Hematopoietic multipotent progenitor cell treated with erythropoietin and hydrocortisone succinate and interleukin-3 and kit ligand, for 15 days (in vitro differentiated cells): ENCODE measurements around the gene CLK4.

Source experiments
- DNase-seq: peaks from one replicate; pipeline ENCODE4 v3.0.0-alpha.2; 2015; ENCODE audit warnings: low spot score

CLK4 gene

DNA sequence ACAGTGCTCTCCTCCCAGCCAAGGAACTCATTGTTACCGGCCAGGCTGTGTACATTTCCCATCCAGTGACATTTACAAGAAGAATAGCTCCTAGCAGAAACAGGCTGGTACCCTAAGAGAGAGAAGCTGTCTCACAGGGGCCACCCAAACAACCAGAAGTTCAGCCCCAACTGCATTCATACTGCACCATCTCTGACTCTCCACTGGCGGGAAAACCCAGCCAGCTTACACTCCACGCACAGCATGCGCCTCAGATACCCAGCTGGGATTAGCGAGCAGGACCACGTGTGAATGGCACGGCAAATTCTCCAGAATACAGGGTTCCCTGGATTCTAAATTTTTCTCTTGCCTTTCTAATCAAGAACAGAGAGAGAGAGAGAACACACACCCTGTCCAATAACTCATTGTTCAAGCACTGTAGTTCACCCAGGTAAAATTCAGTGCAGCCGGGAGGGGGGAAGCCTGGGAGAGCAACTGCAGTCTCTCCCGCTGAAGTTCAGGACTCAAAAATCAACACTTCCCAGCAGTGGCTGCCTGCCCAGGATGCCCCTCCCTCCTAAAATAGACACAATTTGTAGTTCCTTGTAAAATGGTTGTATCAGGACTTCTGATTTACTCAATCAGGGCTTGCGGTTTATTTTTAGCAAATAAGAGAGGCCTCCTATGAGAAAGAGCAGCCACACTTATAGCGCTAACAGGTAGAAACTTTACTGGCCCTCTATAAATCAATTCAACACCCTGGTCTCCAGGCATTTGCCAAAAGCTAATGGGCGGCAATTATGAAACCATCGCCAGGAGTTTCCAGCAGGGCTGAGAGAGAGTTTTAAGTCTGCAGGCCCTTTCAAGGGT is 38.9 kb downstream of the CLK4 start:
- DNase-seq = no peak

GRCh38 chr5:178586396-178586795 is 40.5 kb downstream of the CLK4 start:
- no peak for DNase-seq

DNA sequence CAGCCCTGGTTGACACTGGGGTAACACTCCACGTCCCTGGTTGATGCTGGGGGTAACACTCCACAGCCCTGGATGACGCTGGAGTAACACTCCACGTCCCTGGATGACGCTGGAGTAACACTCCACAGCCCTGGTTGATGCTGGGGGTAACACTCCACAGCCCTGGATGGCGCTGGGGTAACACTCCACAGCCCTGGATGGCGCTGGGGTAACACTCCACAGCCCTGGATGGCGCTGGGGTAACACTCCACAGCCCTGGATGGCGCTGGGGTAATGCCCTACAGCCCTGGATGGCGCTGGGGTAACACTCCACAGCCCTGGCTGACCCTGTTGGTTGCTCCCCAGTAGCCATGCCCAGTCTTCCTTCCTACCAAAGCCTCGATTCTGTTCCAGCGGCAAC is 41.4 kb downstream of the CLK4 start:
- DNase-seq = peak; percentile 47

GRCh38 chr5:178583279-178583678 is 43.6 kb downstream of the CLK4 start:
- no peak for DNase-seq

- no peak for DNase-seq
These were observed 44.6 kb downstream of the CLK4 start for GRCh38 chr5:178582291-178582690.

- no peak for DNase-seq
These were observed 45.2 kb downstream of the CLK4 start for GRCh38 chr5:178581621-178582020.

- DNase-seq = no peak
These were observed 46.4 kb downstream of the CLK4 start for GRCh38 chr5:178580271-178580955.

DNA sequence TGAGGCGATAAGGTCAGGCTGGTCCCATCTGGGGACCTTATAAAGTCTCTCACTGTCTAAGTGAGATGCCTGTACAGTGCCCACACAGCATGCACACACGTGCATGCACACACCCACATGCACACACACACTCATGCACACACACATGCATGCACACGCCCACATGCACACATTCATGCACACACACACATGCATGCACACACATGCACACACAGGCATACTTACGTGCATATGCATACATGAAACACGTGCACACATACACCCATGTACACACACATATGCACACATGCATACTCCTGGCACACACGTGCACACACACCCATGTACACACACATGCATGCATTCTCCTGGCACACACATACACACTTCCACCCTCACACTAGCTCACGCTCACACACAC is 48.9 kb downstream of the CLK4 start:
- DNase-seq = no peak

DNA sequence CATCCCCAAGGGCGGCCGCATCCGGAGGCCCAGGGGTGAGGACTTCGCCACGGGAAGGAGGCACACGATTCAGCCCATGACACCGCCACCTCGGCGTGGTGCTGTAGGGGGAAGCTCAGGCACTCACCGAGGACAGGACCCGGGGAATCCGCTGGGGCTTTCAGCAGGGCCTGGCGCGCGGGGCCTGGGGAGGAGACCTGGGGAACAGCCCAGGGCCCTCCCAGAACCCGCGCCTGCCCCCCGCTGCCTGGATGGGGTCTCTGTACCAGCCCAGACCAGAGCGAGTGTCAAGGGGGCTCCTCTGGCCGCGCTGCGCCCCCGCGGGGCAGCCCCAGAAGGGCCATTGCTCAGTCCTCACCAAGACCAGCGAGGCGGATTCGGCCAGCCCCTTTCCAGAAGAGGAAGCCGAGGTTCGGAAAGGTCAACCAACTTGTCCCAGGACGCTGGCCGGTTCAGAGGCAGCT is 49.4 kb downstream of the CLK4 start:
- DNase-seq = no peak

- no peak for DNase-seq
These were observed 50.1 kb downstream of the CLK4 start for GRCh38 chr5:178576591-178577351.

GRCh38 chr5:178573216-178573615 is 53.6 kb downstream of the CLK4 start:
- DNase-seq = no peak

- no peak for DNase-seq
These were observed 54.2 kb downstream of the CLK4 start for GRCh38 chr5:178572617-178573016.

- DNase-seq = no peak
These were observed 57.4 kb downstream of the CLK4 start for GRCh38 chr5:178569485-178569884.

- DNase-seq = no peak
These were observed 61.9 kb downstream of the CLK4 start for GRCh38 chr5:178564811-178565550.

GRCh38 chr5:178564397-178564796 is 62.5 kb downstream of the CLK4 start:
- no peak for DNase-seq

DNA sequence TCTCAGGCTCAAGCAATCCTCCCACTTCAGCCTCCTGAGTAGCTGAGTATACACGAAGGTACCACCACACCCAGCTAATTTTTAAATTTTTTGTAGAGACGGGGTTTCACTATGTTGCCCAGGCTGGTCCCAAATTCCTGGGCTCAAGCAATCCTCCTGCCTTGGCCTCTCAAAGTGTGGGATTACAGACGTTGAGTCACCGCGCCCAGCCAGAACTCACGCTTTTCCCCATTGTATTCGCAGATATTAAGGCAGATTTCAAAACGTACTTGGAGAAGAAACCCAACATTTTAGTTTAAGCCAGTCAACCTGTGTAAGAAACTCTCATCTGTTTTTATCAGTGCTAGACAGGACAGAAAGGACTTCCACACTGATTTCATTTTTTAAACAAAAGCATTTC is 63.2 kb downstream of the CLK4 start:
- DNase-seq = no peak

GRCh38 chr5:178561746-178562264 is 65.0 kb downstream of the CLK4 start:
- no peak for DNase-seq

GRCh38 chr5:178560911-178561310 is 65.9 kb downstream of the CLK4 start:
- DNase-seq = no peak

GRCh38 chr5:178557416-178557815 is 69.4 kb downstream of the CLK4 start:
- DNase-seq = no peak

GRCh38 chr5:178555771-178556211 is 71.1 kb downstream of the CLK4 start:
- DNase-seq = no peak

- peak; percentile 10 for DNase-seq
These were observed 71.8 kb downstream of the CLK4 start for GRCh38 chr5:178555005-178555404.

DNA sequence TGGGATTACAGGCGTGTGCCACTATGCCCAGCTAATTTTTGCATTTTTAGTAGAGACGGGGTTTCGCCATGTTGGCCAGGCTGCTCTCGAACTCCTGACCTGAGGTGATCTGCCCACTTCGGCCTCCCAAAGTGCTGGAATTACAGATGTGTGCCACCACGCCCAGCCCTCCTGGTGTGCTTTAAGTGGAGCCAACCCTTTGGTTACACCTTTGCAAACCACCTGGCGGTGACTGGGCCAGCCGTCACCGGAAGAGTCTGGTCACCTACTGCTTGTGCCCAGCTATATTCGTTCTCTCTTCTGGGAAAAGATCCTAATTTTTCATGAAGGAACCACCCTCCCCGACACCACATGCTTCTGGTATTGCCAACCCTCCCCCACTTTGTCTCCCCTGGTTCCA is 72.5 kb downstream of the CLK4 start:
- DNase-seq = no peak
